ENCODE data around the gene OST4.

Gene OST4

GRCh38 chr2:27023740-27024139 is 47.7 kb downstream of the OST4 start:
- no peak for FAIRE-seq

GRCh38 chr2:27021253-27022049 is 50.0 kb downstream of the OST4 start:
- no peak for FAIRE-seq

All from G401.6 (cell line).